Ishikawa (cell line): ENCODE measurements around the gene TMEM161A.
A peak's percentile ranks its signal among the peaks of the same experiment; 100 is the strongest.

Experiments
- CEBPB ChIP-seq: IDR thresholded peaks from 2 replicates; pipeline ENCODE4 v1.6.1; 2012
- CREB1 ChIP-seq: IDR thresholded peaks from 2 replicates; pipeline ENCODE4 v1.6.1; 2012; ENCODE audit warnings: low read depth
- EGR1 ChIP-seq: IDR thresholded peaks from 2 replicates; pipeline ENCODE4 v1.6.1; 2012
- EP300 ChIP-seq: IDR thresholded peaks from 2 replicates; pipeline ENCODE4 v1.6.1; 2012; ENCODE audit warnings: borderline replicate concordance
- FOXM1 ChIP-seq: IDR thresholded peaks from 2 replicates; pipeline ENCODE4 v1.6.1; 2012; ENCODE audit warnings: low read depth, borderline replicate concordance
- MAX ChIP-seq: IDR thresholded peaks from 2 replicates; pipeline ENCODE4 v1.6.1; 2012
- NFIC ChIP-seq: IDR thresholded peaks from 2 replicates; pipeline ENCODE4 v1.6.1; 2012
- RAD21 ChIP-seq: IDR thresholded peaks from 2 replicates; pipeline ENCODE4 v1.6.1; 2012; ENCODE audit warnings: low read depth
- REST ChIP-seq: IDR thresholded peaks from 2 replicates; pipeline ENCODE4 v1.6.1; 2012; ENCODE audit warnings: low read depth, mild to moderate bottlenecking
- TAF1 ChIP-seq: IDR thresholded peaks from 2 replicates; pipeline ENCODE4 v1.6.1; 2012; ENCODE audit warnings: low read depth, mild to moderate bottlenecking
- TCF12 ChIP-seq: IDR thresholded peaks from 2 replicates; pipeline ENCODE4 v1.6.1; 2012; ENCODE audit warnings: low read depth
- TEAD4 ChIP-seq: IDR thresholded peaks from 2 replicates; pipeline ENCODE4 v1.6.1; 2012
- USF1 ChIP-seq: IDR thresholded peaks from 2 replicates; pipeline ENCODE4 v1.6.1; 2012
- YY1 ChIP-seq: IDR thresholded peaks from 2 replicates; pipeline ENCODE4 v1.6.1; 2012; ENCODE audit warnings: low read depth
- ZBTB7A ChIP-seq: IDR thresholded peaks from 2 replicates; pipeline ENCODE4 v1.6.1; 2012; ENCODE audit warnings: low read depth

The TMEM161A gene

GRCh38 chr19:19151418-19151817 is 13.1 kb upstream of the TMEM161A start:
- no peak for TF ChIP-seq ZBTB7A

- no peak for TF ChIP-seq MAX
- no peak for TF ChIP-seq REST
- TF ChIP-seq FOXM1 = no peak
- TF ChIP-seq YY1 = no peak
- TF ChIP-seq USF1 = no peak
- no peak for TF ChIP-seq CEBPB
- TF ChIP-seq NFIC = no peak
- no peak for TF ChIP-seq TAF1
- no peak for TF ChIP-seq EGR1
Observed at GRCh38 chr19:19149435-19149834, 11.2 kb upstream of the TMEM161A start.

- no peak for TF ChIP-seq TEAD4
- TF ChIP-seq CREB1 = no peak
- no peak for TF ChIP-seq EGR1
Observed at GRCh38 chr19:19147344-19147743, 9.1 kb upstream of the TMEM161A start.

GRCh38 chr19:19146865-19147264 is 8.6 kb upstream of the TMEM161A start:
- TF ChIP-seq REST (no peak), CEBPB (no peak), ZBTB7A (no peak), EP300 (no peak), MAX (no peak), CREB1 (no peak), FOXM1 (no peak), RAD21 (no peak), TCF12 (no peak), USF1 (no peak), TEAD4 (no peak), YY1 (no peak), TAF1 (no peak), EGR1 (no peak), NFIC (no peak)

GRCh38 chr19:19145684-19146608 is 7.7 kb upstream of the TMEM161A start:
- TF ChIP-seq MAX = no peak
- no peak for TF ChIP-seq FOXM1
- peak; percentile 3 for TF ChIP-seq ZBTB7A
- TF ChIP-seq EGR1 = no peak
- peak; percentile 90 for TF ChIP-seq RAD21
- TF ChIP-seq REST = no peak
- no peak for TF ChIP-seq EP300
- no peak for TF ChIP-seq CEBPB
- no peak for TF ChIP-seq CREB1
- TF ChIP-seq TAF1 = no peak
- no peak for TF ChIP-seq USF1
- TF ChIP-seq YY1 = no peak
